ENCODE results near the gene LTF.

LTF gene

GRCh38 chr3:46470831-46471230 is 6.1 kb upstream of the LTF start:
- H3K27me3 ChIP-seq (ENCODE audit: low read depth, low read length), result peaks cover 47% of the 10 kb centered on the region
- H3K9ac ChIP-seq (ENCODE audit: low read length), result no peak overlapping the region
- H3K4me3 ChIP-seq (ENCODE audit: low read length), result no peak overlapping the region
- no peak overlapping the region for H3K4me2 ChIP-seq (ENCODE audit: low read length)
- H3K9me3 ChIP-seq (ENCODE audit: insufficient read depth, low read length), result no peaks in the 10 kb centered on the region
- no peak for TF ChIP-seq CTCF (IDR thresholded peaks at IDR 0.05; ENCODE audit: low read depth, low read length)
- no peak for TF ChIP-seq EZH2phosphoT487 (IDR thresholded peaks at IDR 0.05; ENCODE audit: low read depth)
- no peaks in the 10 kb centered on the region for H3K79me2 ChIP-seq (ENCODE audit: low read length)
- no peaks in the 10 kb centered on the region for H3K36me3 ChIP-seq (replicated peaks; ENCODE audit: low read depth, low read length)
- no peaks in the 10 kb centered on the region for H4K20me1 ChIP-seq (ENCODE audit: insufficient read depth, low read length)
- no peak overlapping the region for H2AFZ ChIP-seq (ENCODE audit: low read depth, low read length)
- H3K4me1 ChIP-seq (ENCODE audit: low read length), result no peaks in the 10 kb centered on the region
- no peak overlapping the region for H3K27ac ChIP-seq (ENCODE audit: low read length)

- Histone ChIP-seq H3K36me3 (replicated peaks; ENCODE audit: low read depth, low read length) (no peaks in the 10 kb centered on the region), H3K27me3 (ENCODE audit: low read depth, low read length) (peaks cover 43% of the 10 kb centered on the region), H3K27ac (ENCODE audit: low read length) (no peak overlapping the region), H4K20me1 (ENCODE audit: insufficient read depth, low read length) (no peaks in the 10 kb centered on the region), H2AFZ (ENCODE audit: low read depth, low read length) (no peak overlapping the region), H3K4me3 (ENCODE audit: low read length) (no peak overlapping the region), H3K4me2 (ENCODE audit: low read length) (no peak overlapping the region), H3K9me3 (ENCODE audit: insufficient read depth, low read length) (no peaks in the 10 kb centered on the region), H3K4me1 (ENCODE audit: low read length) (no peaks in the 10 kb centered on the region), H3K9ac (ENCODE audit: low read length) (no peak overlapping the region), H3K79me2 (ENCODE audit: low read length) (no peaks in the 10 kb centered on the region)
- TF ChIP-seq CTCF (IDR thresholded peaks at IDR 0.05; ENCODE audit: low read depth, low read length) (no peak), EZH2phosphoT487 (IDR thresholded peaks at IDR 0.05; ENCODE audit: low read depth) (no peak)
Measured at GRCh38 chr3:46469680-46470357, 5.1 kb upstream of the LTF start.

- H3K9me3 ChIP-seq (ENCODE audit: insufficient read depth, low read length), result no peaks in the 10 kb centered on the region
- no peak overlapping the region for H3K27ac ChIP-seq (ENCODE audit: low read length)
- H3K36me3 ChIP-seq (replicated peaks; ENCODE audit: low read depth, low read length), result no peaks in the 10 kb centered on the region
- no peaks in the 10 kb centered on the region for H3K79me2 ChIP-seq (ENCODE audit: low read length)
- H3K4me2 ChIP-seq (ENCODE audit: low read length), result no peak overlapping the region
- no peaks in the 10 kb centered on the region for H3K4me1 ChIP-seq (ENCODE audit: low read length)
- no peak overlapping the region for H2AFZ ChIP-seq (ENCODE audit: low read depth, low read length)
- H4K20me1 ChIP-seq (ENCODE audit: insufficient read depth, low read length), result no peaks in the 10 kb centered on the region
- no peak overlapping the region for H3K4me3 ChIP-seq (ENCODE audit: low read length)
- peaks cover 35% of the 10 kb centered on the region for H3K27me3 ChIP-seq (ENCODE audit: low read depth, low read length)
- no peak overlapping the region for H3K9ac ChIP-seq (ENCODE audit: low read length)
- TF ChIP-seq EZH2phosphoT487 (IDR thresholded peaks at IDR 0.05; ENCODE audit: low read depth) (no peak), CTCF (IDR thresholded peaks at IDR 0.05; ENCODE audit: low read depth, low read length) (no peak)
Measured at GRCh38 chr3:46468753-46469600, 4.3 kb upstream of the LTF start.

- TF ChIP-seq CTCF (IDR thresholded peaks at IDR 0.05; ENCODE audit: low read depth, low read length) (no peak), EZH2phosphoT487 (IDR thresholded peaks at IDR 0.05; ENCODE audit: low read depth) (no peak)
- no peak overlapping the region for H2AFZ ChIP-seq (ENCODE audit: low read depth, low read length)
- H3K27me3 ChIP-seq (ENCODE audit: low read depth, low read length), result peaks cover 28% of the 10 kb centered on the region
Measured at GRCh38 chr3:46467562-46467961, 2.9 kb upstream of the LTF start.

More at GRCh38 chr3:46467562-46467961, 2.9 kb upstream of the LTF start:
- H3K9ac ChIP-seq (ENCODE audit: low read length), result no peak overlapping the region
- H3K4me2 ChIP-seq (ENCODE audit: low read length), result no peak overlapping the region
- no peaks in the 10 kb centered on the region for H3K36me3 ChIP-seq (replicated peaks; ENCODE audit: low read depth, low read length)
- no peaks in the 10 kb centered on the region for H3K9me3 ChIP-seq (ENCODE audit: insufficient read depth, low read length)
- H4K20me1 ChIP-seq (ENCODE audit: insufficient read depth, low read length), result no peaks in the 10 kb centered on the region
- H3K4me1 ChIP-seq (ENCODE audit: low read length), result no peaks in the 10 kb centered on the region
- no peaks in the 10 kb centered on the region for H3K79me2 ChIP-seq (ENCODE audit: low read length)
- H3K4me3 ChIP-seq (ENCODE audit: low read length), result no peak overlapping the region
- no peak overlapping the region for H3K27ac ChIP-seq (ENCODE audit: low read length)

Data from OCI-LY3 (cell line).